ENCODE measurements around the gene TCP11L1.

GRCh38 chr11:33005175-33005574 lies 34.2 kb upstream of the TCP11L1 start:
- TF ChIP-seq CTCF (IDR thresholded peaks at IDR 0.05): no peak
- TF ChIP-seq POLR2A (IDR thresholded peaks at IDR 0.05): no peak
- TF ChIP-seq EP300 (IDR thresholded peaks at IDR 0.05): no peak

Measured in tibial nerve (tissue), 4 donors.